Neural crest cell (in vitro differentiated cells): Measurements from ENCODE around the gene MRAP. TPM values are rescaled to one million over a fixed set of nuclear protein-coding genes. Genes with fewer than 3 reads are reported as not detected.
"Not testable (repeated sequence)": the region's sequence is repeated elsewhere in the genome, so short reads cannot be mapped to it uniquely, and the experiment has no call there.

ENCODE experiments used
- DNase-seq: peaks from one replicate; pipeline ENCODE4 v3.0.0; 2021; ENCODE audit warnings: low read depth, mixed read lengths, low spot score
- H3K27ac Mint-ChIP-seq: one replicate; pipeline ENCODE4 v1.8.0; 2021; ENCODE audit warnings: mild to moderate bottlenecking, mixed read lengths; ENCODE audit not compliant: unreplicated experiment
- H3K27me3 Mint-ChIP-seq: 2 replicates; pipeline ENCODE4 v1.8.0; 2021; ENCODE audit warnings: low read depth, mild to moderate bottlenecking, mixed read lengths
- H3K36me3 Mint-ChIP-seq: 2 replicates; pipeline ENCODE4 v1.8.0; 2021; ENCODE audit warnings: low read depth, mild to moderate bottlenecking, mixed read lengths
- H3K4me1 Mint-ChIP-seq: 2 replicates; pipeline ENCODE4 v1.8.0; 2021; ENCODE audit warnings: mixed read lengths
- H3K4me3 Mint-ChIP-seq: one replicate; pipeline ENCODE4 v1.8.0; 2021; ENCODE audit warnings: mild to moderate bottlenecking, mixed read lengths
- H3K9me3 Mint-ChIP-seq: 2 replicates; pipeline ENCODE4 v1.8.0; 2021; ENCODE audit warnings: mixed read lengths
- total RNA-seq: library from RNA; stranded (reverse); gene quantifications from 2 replicates; pipeline ENCODE4 v1.2.1, GENCODE V29; 2021
- TF ChIP-seq, protein P1 (sequence below): fragments of 200-600 bp; sonication (generic); conservative IDR thresholded peaks from 2 replicates; pipeline ENCODE4 v1.5.0; 2021; ENCODE audit warnings: antibody characterized with exemption, mild to moderate bottlenecking

MRAP gene
- total RNA-seq, 1 donor from 2014 or later = not detected

DNA sequence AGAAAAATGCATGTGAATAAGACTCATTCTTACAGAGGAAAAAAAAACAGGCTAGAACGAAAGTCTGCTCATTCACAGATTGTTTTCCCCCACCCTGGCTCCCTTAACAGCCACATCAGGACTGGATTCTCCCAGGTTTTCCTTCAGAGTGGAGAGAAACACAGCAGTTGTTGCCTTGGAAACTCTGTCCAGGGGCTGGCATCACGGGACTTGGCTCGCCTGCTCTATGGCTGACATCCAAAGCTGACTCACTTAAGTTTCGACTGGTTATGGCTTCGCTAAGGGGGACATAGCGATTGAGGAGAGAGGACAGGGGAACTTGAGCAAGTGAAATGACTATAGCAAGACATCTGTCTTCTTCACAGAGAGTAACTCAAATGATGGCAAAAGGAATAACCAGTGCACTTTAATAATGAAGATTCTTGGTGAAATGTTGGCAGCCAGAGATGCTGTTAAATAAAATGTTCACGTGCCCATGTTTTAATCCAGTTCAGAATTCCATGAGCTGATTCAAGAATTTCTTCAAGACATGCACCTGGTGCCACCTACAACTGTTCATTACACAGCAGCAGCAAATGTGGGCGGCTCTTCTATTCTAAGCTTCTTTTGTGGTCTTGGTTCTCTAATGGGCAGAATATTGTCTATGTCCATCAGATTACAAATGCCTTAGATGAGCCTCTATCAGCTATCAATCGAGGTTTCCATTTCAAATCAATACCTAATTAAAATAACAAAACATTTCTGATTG lies 41.6 kb upstream of the MRAP start:
- Mint-ChIP-seq H3K4me3 (no peak overlapping the region), H3K36me3 (no peaks in the 10 kb centered on the region), H3K27ac (peak overlapping the region; percentile 36), H3K4me1 (peaks cover 18% of the 10 kb centered on the region), H3K9me3 (no peaks in the 10 kb centered on the region), H3K27me3 (no peaks in the 10 kb centered on the region)
- no peak for DNase-seq
- TF ChIP-seq, protein P1, sequence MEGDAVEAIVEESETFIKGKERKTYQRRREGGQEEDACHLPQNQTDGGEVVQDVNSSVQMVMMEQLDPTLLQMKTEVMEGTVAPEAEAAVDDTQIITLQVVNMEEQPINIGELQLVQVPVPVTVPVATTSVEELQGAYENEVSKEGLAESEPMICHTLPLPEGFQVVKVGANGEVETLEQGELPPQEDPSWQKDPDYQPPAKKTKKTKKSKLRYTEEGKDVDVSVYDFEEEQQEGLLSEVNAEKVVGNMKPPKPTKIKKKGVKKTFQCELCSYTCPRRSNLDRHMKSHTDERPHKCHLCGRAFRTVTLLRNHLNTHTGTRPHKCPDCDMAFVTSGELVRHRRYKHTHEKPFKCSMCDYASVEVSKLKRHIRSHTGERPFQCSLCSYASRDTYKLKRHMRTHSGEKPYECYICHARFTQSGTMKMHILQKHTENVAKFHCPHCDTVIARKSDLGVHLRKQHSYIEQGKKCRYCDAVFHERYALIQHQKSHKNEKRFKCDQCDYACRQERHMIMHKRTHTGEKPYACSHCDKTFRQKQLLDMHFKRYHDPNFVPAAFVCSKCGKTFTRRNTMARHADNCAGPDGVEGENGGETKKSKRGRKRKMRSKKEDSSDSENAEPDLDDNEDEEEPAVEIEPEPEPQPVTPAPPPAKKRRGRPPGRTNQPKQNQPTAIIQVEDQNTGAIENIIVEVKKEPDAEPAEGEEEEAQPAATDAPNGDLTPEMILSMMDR = no peak

DNA sequence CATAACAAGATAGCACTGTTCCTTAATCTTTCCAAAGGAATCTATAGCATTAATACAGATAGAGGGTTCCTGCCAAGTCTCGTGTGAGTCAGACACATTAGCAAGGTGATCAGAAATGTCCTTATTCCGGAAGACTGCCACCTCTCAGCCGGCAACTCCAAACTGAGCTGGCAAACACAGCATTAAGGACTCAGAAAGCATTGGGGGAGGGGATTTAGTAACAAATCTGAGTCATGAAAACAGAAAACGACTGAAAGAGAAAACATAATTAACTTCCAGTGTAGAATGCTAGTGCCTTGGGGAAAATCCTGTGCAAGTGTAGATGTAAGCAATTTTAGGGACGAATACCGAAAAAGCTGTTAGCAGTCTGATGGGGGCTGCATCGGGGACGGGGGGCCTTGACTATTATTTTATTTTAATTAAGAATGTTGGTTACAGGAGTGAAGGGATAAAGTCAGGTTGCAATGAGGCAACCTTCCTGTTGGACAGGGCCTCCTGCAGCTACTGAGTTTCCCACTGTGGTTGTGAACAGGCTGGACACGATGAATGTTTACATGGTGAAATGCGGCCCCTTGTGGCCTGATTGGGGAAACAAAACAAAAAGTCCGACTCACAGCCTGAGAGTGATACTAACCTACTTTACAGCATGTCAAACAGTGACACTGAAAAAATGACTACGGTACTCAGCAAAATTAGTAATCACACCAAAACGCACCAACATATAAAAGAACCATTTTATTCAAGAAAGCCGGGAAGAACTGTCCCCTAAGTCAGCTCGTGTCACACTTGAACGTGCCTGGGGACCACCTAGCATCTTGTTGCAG lies 40.5 kb upstream of the MRAP start:
- H3K4me1 Mint-ChIP-seq = peaks cover 18% of the 10 kb centered on the region
- peak; percentile 65 for DNase-seq
- no peaks in the 10 kb centered on the region for H3K36me3 Mint-ChIP-seq
- H3K9me3 Mint-ChIP-seq = no peaks in the 10 kb centered on the region
- TF ChIP-seq, protein P1 = peak; percentile 90
- no peak overlapping the region for H3K27ac Mint-ChIP-seq
- H3K27me3 Mint-ChIP-seq = no peaks in the 10 kb centered on the region
- H3K4me3 Mint-ChIP-seq = no peak overlapping the region

GRCh38 chr21:32258786-32259048 lies 39.9 kb upstream of the MRAP start:
- not testable (repeated sequence) for H3K27me3 Mint-ChIP-seq, H3K4me3 Mint-ChIP-seq, H3K9me3 Mint-ChIP-seq, DNase-seq, H3K36me3 Mint-ChIP-seq, H3K27ac Mint-ChIP-seq
- peaks cover 18% of the 10 kb centered on the region for H3K4me1 Mint-ChIP-seq

DNA sequence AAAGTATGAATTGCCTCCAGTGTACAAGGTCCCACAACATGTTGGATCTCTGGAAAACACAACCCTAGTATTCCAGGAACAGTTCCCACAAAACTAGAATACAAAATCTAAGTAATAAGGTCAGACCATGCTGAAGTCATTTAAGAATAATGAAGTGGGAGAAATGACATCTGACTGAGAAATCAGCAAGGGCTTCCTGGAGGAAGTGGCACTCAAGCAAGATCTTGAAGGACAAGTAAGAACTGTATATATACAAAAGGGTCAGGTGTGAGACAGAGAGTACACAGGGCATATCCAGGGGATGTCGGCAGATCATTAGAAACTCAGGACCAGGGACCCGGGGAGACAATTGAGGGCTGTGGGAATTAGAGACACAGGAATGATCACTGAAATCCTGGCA lies 38.5 kb upstream of the MRAP start:
- TF ChIP-seq, protein P1 = no peak
- H3K9me3 Mint-ChIP-seq = no peaks in the 10 kb centered on the region
- H3K27ac Mint-ChIP-seq = no peak overlapping the region
- peaks cover 18% of the 10 kb centered on the region for H3K4me1 Mint-ChIP-seq
- DNase-seq = no peak
- H3K27me3 Mint-ChIP-seq = no peaks in the 10 kb centered on the region
- no peaks in the 10 kb centered on the region for H3K36me3 Mint-ChIP-seq
- no peak overlapping the region for H3K4me3 Mint-ChIP-seq

GRCh38 chr21:32261929-32262328 lies 36.7 kb upstream of the MRAP start:
- H3K36me3 Mint-ChIP-seq = peaks cover 10% of the 10 kb centered on the region
- no peak overlapping the region for H3K4me3 Mint-ChIP-seq
- H3K27ac Mint-ChIP-seq = no peak overlapping the region
- H3K4me1 Mint-ChIP-seq = peaks cover 7% of the 10 kb centered on the region
- H3K27me3 Mint-ChIP-seq = no peaks in the 10 kb centered on the region
- TF ChIP-seq, protein P1 = no peak
- DNase-seq = no peak
- H3K9me3 Mint-ChIP-seq = no peaks in the 10 kb centered on the region

GRCh38 chr21:32265321-32265720 lies 33.3 kb upstream of the MRAP start:
- not testable (repeated sequence) for H3K4me3 Mint-ChIP-seq, H3K4me1 Mint-ChIP-seq, H3K9me3 Mint-ChIP-seq, H3K27ac Mint-ChIP-seq, H3K27me3 Mint-ChIP-seq, DNase-seq
- peaks cover 13% of the 10 kb centered on the region for H3K36me3 Mint-ChIP-seq
